GM23338 (cell line): Measurements from ENCODE around the gene ZHX3.

Experiments
- CREB1 ChIP-seq: fragments of 250-450 bp; sonication (Bioruptor Pico); IDR thresholded peaks from 2 replicates; pipeline ENCODE4 v1.5.0; 2020; ENCODE audit warnings: low read depth, mild to moderate bottlenecking, moderate library complexity
- CTCF ChIP-seq, 2 experiments: fragments of 200-600 bp in 1 of 2; sonication (generic) in 1 of 2; conservative IDR thresholded peaks; 2 replicates each; pipeline versions ENCODE4 v1.5.1 to v1.6.1; 2016 to 2017; ENCODE audit warnings: antibody characterized with exemption in 2 of 2, low read depth in 2 of 2, mild to moderate bottlenecking in 2 of 2, moderate library complexity in 1 of 2
- ETS1 ChIP-seq: IDR thresholded peaks from 2 replicates; pipeline ENCODE4 v1.6.1; 2016; ENCODE audit warnings: antibody characterized with exemption
- EZH2 ChIP-seq: fragments of 200-600 bp; sonication (generic); IDR thresholded peaks from one replicate; pipeline ENCODE4 v1.8.0; 2017; ENCODE audit warnings: antibody characterized with exemption, mild to moderate bottlenecking, low read depth; ENCODE audit not compliant: unreplicated experiment
- EZH2phosphoT487 ChIP-seq: fragments of 200-600 bp; sonication (generic); IDR thresholded peaks from one replicate; pipeline ENCODE4 v1.8.1; 2018; ENCODE audit warnings: antibody characterized with exemption; ENCODE audit not compliant: unreplicated experiment
- JUNB ChIP-seq: IDR thresholded peaks from one replicate; pipeline ENCODE4 v1.6.1; 2016; ENCODE audit warnings: antibody characterized with exemption; ENCODE audit not compliant: unreplicated experiment
- NANOG ChIP-seq: IDR thresholded peaks from 2 replicates; pipeline ENCODE4 v1.6.1; 2016; ENCODE audit warnings: antibody characterized with exemption, borderline replicate concordance
- POLR2AphosphoS5 ChIP-seq: IDR thresholded peaks from 2 replicates; pipeline ENCODE4 v1.6.1; 2016; ENCODE audit warnings: antibody characterized with exemption, low read depth
- REST ChIP-seq: IDR thresholded peaks from one replicate; pipeline ENCODE4 v1.6.1; 2018; ENCODE audit warnings: antibody characterized with exemption; ENCODE audit not compliant: unreplicated experiment
- ZNF114 ChIP-seq: fragments of 250-450 bp; sonication (Bioruptor Pico); IDR thresholded peaks from 2 replicates; pipeline ENCODE4 v1.5.0; 2020; ENCODE audit warnings: mild to moderate bottlenecking, moderate library complexity
- ZNF331 ChIP-seq: fragments of 250-450 bp; sonication (Bioruptor Pico); IDR thresholded peaks from 2 replicates; pipeline ENCODE4 v1.5.0; 2020; ENCODE audit warnings: low read depth, mild to moderate bottlenecking, moderate library complexity

GRCh38 chr20:41147767-41148191 lies 169.8 kb downstream of the ZHX3 start:
- TF ChIP-seq CTCF (conservative IDR thresholded peaks at IDR 0.05; ENCODE audit: low read depth in 2 of 2) (no peak), ZNF114 (CRISPR knock-in tag) (no peak), ZNF331 (CRISPR knock-in tag) (no peak), POLR2AphosphoS5 (no peak), EZH2 (no peak), CREB1 (CRISPR knock-in tag) (no peak), REST (no peak), EZH2phosphoT487 (no peak), ETS1 (no peak), JUNB (no peak), NANOG (no peak)
